ENCODE data around the gene EFTUD2. TPM values are rescaled to one million over a fixed set of nuclear protein-coding genes. Genes with fewer than 3 reads are reported as not detected.

EFTUD2 gene
- total RNA-seq, 1 experiment from 2014 or later = 162 TPM

GRCh38 chr17:44903012-44903685 lies 3.9 kb upstream of the EFTUD2 start (continued):
- TF ChIP-seq, protein P1, sequence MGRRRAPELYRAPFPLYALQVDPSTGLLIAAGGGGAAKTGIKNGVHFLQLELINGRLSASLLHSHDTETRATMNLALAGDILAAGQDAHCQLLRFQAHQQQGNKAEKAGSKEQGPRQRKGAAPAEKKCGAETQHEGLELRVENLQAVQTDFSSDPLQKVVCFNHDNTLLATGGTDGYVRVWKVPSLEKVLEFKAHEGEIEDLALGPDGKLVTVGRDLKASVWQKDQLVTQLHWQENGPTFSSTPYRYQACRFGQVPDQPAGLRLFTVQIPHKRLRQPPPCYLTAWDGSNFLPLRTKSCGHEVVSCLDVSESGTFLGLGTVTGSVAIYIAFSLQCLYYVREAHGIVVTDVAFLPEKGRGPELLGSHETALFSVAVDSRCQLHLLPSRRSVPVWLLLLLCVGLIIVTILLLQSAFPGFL (CRISPR knock-in tag; IDR thresholded peaks at IDR 0.05; ENCODE audit: borderline replicate concordance) = no peak
- TF ChIP-seq, protein P2, sequence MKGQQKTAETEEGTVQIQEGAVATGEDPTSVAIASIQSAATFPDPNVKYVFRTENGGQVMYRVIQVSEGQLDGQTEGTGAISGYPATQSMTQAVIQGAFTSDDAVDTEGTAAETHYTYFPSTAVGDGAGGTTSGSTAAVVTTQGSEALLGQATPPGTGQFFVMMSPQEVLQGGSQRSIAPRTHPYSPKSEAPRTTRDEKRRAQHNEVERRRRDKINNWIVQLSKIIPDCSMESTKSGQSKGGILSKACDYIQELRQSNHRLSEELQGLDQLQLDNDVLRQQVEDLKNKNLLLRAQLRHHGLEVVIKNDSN (CRISPR knock-in tag; IDR thresholded peaks at IDR 0.05) = no peak
- TF ChIP-seq SMAD3 (CRISPR knock-in tag; IDR thresholded peaks at IDR 0.05; ENCODE audit: borderline replicate concordance) (no peak), JAZF1 (CRISPR knock-in tag; IDR thresholded peaks at IDR 0.05) (no peak), E2F1 (CRISPR knock-in tag; IDR thresholded peaks at IDR 0.05) (no peak)

- Mint-ChIP-seq H3K9me3 (no peaks in the 10 kb centered on the region), H3K36me3 (no peaks in the 10 kb centered on the region), H3K27me3 (ENCODE audit: low read depth) (no peaks in the 10 kb centered on the region; the same call in 1 of the 2 replicates), H3K4me1 (peaks cover 18% of the 10 kb centered on the region), H3K4me3 (no peak overlapping the region), H3K27ac (no peak overlapping the region)
- no peak for ATAC-seq
- CTCF ChIA-PET = interaction anchor here (1.4 to 2.2 kb wide), 3 partner anchors 9 to 120 kb away, joined by 4 to 9 read pairs (median 9); no protein-coding TSS in a partner anchor
- TF ChIP-seq ERG (CRISPR knock-in tag; IDR thresholded peaks at IDR 0.05) (no peak), NR2C2 (CRISPR knock-in tag; IDR thresholded peaks at IDR 0.05) (no peak), ZNF416 (CRISPR knock-in tag; IDR thresholded peaks at IDR 0.05) (no peak), NR3C1 (CRISPR knock-in tag; conservative IDR thresholded peaks at IDR 0.05; ENCODE audit: low read depth) (no peak), ZNF219 (CRISPR knock-in tag; IDR thresholded peaks at IDR 0.05; ENCODE audit: borderline replicate concordance) (no peak), NFYB (CRISPR knock-in tag; conservative IDR thresholded peaks at IDR 0.05; ENCODE audit: low read depth) (no peak), RORB (CRISPR knock-in tag; IDR thresholded peaks at IDR 0.05) (no peak), ATF1 (CRISPR knock-in tag; IDR thresholded peaks at IDR 0.05) (no peak), AR (CRISPR knock-in tag; IDR thresholded peaks at IDR 0.05) (no peak), ZNF263 (CRISPR knock-in tag; IDR thresholded peaks at IDR 0.05; ENCODE audit: low read depth) (no peak)
- TF ChIP-seq, protein P3, sequence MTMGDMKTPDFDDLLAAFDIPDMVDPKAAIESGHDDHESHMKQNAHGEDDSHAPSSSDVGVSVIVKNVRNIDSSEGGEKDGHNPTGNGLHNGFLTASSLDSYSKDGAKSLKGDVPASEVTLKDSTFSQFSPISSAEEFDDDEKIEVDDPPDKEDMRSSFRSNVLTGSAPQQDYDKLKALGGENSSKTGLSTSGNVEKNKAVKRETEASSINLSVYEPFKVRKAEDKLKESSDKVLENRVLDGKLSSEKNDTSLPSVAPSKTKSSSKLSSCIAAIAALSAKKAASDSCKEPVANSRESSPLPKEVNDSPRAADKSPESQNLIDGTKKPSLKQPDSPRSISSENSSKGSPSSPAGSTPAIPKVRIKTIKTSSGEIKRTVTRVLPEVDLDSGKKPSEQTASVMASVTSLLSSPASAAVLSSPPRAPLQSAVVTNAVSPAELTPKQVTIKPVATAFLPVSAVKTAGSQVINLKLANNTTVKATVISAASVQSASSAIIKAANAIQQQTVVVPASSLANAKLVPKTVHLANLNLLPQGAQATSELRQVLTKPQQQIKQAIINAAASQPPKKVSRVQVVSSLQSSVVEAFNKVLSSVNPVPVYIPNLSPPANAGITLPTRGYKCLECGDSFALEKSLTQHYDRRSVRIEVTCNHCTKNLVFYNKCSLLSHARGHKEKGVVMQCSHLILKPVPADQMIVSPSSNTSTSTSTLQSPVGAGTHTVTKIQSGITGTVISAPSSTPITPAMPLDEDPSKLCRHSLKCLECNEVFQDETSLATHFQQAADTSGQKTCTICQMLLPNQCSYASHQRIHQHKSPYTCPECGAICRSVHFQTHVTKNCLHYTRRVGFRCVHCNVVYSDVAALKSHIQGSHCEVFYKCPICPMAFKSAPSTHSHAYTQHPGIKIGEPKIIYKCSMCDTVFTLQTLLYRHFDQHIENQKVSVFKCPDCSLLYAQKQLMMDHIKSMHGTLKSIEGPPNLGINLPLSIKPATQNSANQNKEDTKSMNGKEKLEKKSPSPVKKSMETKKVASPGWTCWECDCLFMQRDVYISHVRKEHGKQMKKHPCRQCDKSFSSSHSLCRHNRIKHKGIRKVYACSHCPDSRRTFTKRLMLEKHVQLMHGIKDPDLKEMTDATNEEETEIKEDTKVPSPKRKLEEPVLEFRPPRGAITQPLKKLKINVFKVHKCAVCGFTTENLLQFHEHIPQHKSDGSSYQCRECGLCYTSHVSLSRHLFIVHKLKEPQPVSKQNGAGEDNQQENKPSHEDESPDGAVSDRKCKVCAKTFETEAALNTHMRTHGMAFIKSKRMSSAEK (CRISPR knock-in tag; IDR thresholded peaks at IDR 0.05; ENCODE audit: borderline replicate concordance) = no peak
- POLR2A ChIA-PET = no interaction called here
- no peak for DNase-seq (ENCODE audit: low spot score)
Observed at GRCh38 chr17:44902135-44902760, 3.0 kb upstream of the EFTUD2 start.

All from WTC11 (cell line).